ENCODE results near the gene PRKRA. TPM values are rescaled to one million over a fixed set of nuclear protein-coding genes. Genes with fewer than 3 reads are reported as not detected.

The PRKRA gene
- polyA plus RNA-seq, 1 of the 3 experiments (the other 2 are of a cell fraction), result 44.3 TPM

- Histone ChIP-seq H3K9me3 (no peaks in the 10 kb centered on the region), H3F3A (replicated peaks; ENCODE audit: insufficient read depth) (peaks cover 3% of the 10 kb centered on the region), H3K27ac (ENCODE audit: low read depth in 2 of 2, low read length in 1 of 2) (no peak overlapping the region), H2AFZ (ENCODE audit: low read depth) (no peak overlapping the region), H3K79me2 (ENCODE audit: insufficient read depth) (0 out of 2 replicates have a peak, but pooled peaks cover 3% of the 10 kb centered on the region), H4K20me1 (ENCODE audit: insufficient read depth) (no peaks in the 10 kb centered on the region), H3K4me2 (no peak overlapping the region), H3K9ac (no peak overlapping the region), H3K4me3 (ENCODE audit: low read depth in 2 of 2, low read length in 1 of 2) (no peak overlapping the region), H3K27me3 (ENCODE audit: insufficient read depth) (no peaks in the 10 kb centered on the region), H3K9me2 (no peaks in the 10 kb centered on the region), H3K36me3 (replicated peaks in 1 of 2; ENCODE audit: control insufficient read depth in 1 of 2, insufficient read depth in 2 of 2, low read length in 1 of 2) (peaks cover 85 to 86% of the 10 kb centered on the region in 2 experiments), H3K4me1 (ENCODE audit: control insufficient read depth in 1 of 2, insufficient read depth in 2 of 2, low read depth in 1 of 2, low read length in 1 of 2) (no peaks in the 10 kb centered on the region; a peak in 1 of 4 replicates)
- ChIA-PET POLR2A (no interaction called here), CTCF (interaction anchor here (1.1 kb wide), 1 partner anchor 84 kb away, joined by 3 read pairs; no protein-coding TSS in a partner anchor)
- TF ChIP-seq FOSL2 (IDR thresholded peaks at IDR 0.05; ENCODE audit: borderline replicate concordance, low read depth) (no peak), NRF1 (IDR thresholded peaks at IDR 0.05; ENCODE audit: low read depth, low read length) (no peak), USF1 (IDR thresholded peaks at IDR 0.05; ENCODE audit: borderline replicate concordance, low read depth) (no peak), USF2 (IDR thresholded peaks at IDR 0.05; ENCODE audit: borderline replicate concordance, low read depth, low read length) (no peak), RCOR1 (IDR thresholded peaks at IDR 0.05; ENCODE audit: low read length) (no peak), JUND (IDR thresholded peaks at IDR 0.05) (no peak), ZBTB33 (IDR thresholded peaks at IDR 0.05; ENCODE audit: borderline replicate concordance, low read depth) (no peak)
- DNase-seq, result no peak
These were observed 47.2 kb upstream of the PRKRA start for GRCh38 chr2:178498137-178498536.

- no peaks in the 10 kb centered on the region; a peak in 1 of 4 replicates for H3K4me1 ChIP-seq (ENCODE audit: control insufficient read depth in 1 of 2, insufficient read depth in 2 of 2, low read depth in 1 of 2, low read length in 1 of 2)
- H3K27ac ChIP-seq (ENCODE audit: low read depth in 2 of 2, low read length in 1 of 2), result no peak overlapping the region
- H3K9me3 ChIP-seq, result no peaks in the 10 kb centered on the region
- H3K4me3 ChIP-seq (ENCODE audit: low read depth in 2 of 2, low read length in 1 of 2), result no peak overlapping the region
- no peak overlapping the region for H3K4me2 ChIP-seq
- no peak overlapping the region for H3K9ac ChIP-seq
- no peak for DNase-seq
- H3K27me3 ChIP-seq (ENCODE audit: insufficient read depth), result no peaks in the 10 kb centered on the region
- peaks cover 80 to 85% of the 10 kb centered on the region in 2 experiments for H3K36me3 ChIP-seq (replicated peaks in 1 of 2; ENCODE audit: control insufficient read depth in 1 of 2, insufficient read depth in 2 of 2, low read length in 1 of 2)
- H2AFZ ChIP-seq (ENCODE audit: low read depth), result no peak overlapping the region
- CTCF ChIA-PET, result interaction anchor here (1.1 kb wide), 1 partner anchor 14 kb away, joined by 4 read pairs; no protein-coding TSS in a partner anchor
- H3K9me2 ChIP-seq, result no peaks in the 10 kb centered on the region
- WGBS (ENCODE audit: low lambda C conversion rate), result 72% methylated on average over 4 of the region's 4 CpGs
- no peak for TF ChIP-seq PBX3 (IDR thresholded peaks at IDR 0.05)
- no peak for TF ChIP-seq MEF2A (IDR thresholded peaks at IDR 0.05; ENCODE audit: borderline replicate concordance, low read depth)
- TF ChIP-seq MXI1 (IDR thresholded peaks at IDR 0.05; ENCODE audit: low read depth, low read length), result no peak
- no peak for TF ChIP-seq REST (IDR thresholded peaks at IDR 0.05; ENCODE audit: low read depth, low read length)
- no peak for TF ChIP-seq RFX5 (IDR thresholded peaks at IDR 0.05; ENCODE audit: low read length)
- no peak for TF ChIP-seq FOXJ3 (CRISPR knock-in tag; IDR thresholded peaks at IDR 0.05)
- no peak for TF ChIP-seq USF1 (IDR thresholded peaks at IDR 0.05; ENCODE audit: borderline replicate concordance, low read depth)
- no peak for TF ChIP-seq TAF1 (IDR thresholded peaks at IDR 0.05; ENCODE audit: borderline replicate concordance, low read depth, low read length)
- H3K79me2 ChIP-seq (ENCODE audit: insufficient read depth), result peaks cover 7% of the 10 kb centered on the region; the same call in 1 of the 2 replicates
- peaks cover 3% of the 10 kb centered on the region for H3F3A ChIP-seq (replicated peaks; ENCODE audit: insufficient read depth)
- H4K20me1 ChIP-seq (ENCODE audit: insufficient read depth), result no peaks in the 10 kb centered on the region
- POLR2A ChIA-PET, result no interaction called here
These were observed 45.1 kb upstream of the PRKRA start for GRCh38 chr2:178496049-178496448.

Data from SK-N-SH (cell line).